H1 (cell line): Measurements from ENCODE around the gene RNF31. TPM values are rescaled to one million over a fixed set of nuclear protein-coding genes. Genes with fewer than 3 reads are reported as not detected.

Experiments
- BCL11A ChIP-seq, 2 experiments: IDR thresholded peaks; one replicate each; pipeline ENCODE4 v1.6.1; 2011; ENCODE audit warnings: low read depth in 2 of 2, low read length in 2 of 2, mild to moderate bottlenecking in 2 of 2
- EGR1 ChIP-seq: IDR thresholded peaks from 2 replicates; pipeline ENCODE4 v1.6.1; 2011; ENCODE audit warnings: low read depth, low read length, borderline replicate concordance
- GTF2F1 ChIP-seq: IDR thresholded peaks from 2 replicates; pipeline ENCODE4 v1.6.1; 2012; ENCODE audit warnings: low read depth, low read length, improper control_type of control experiment, borderline replicate concordance
- PHF8 ChIP-seq: fragments of 200-600 bp; sonication (generic); conservative IDR thresholded peaks from 2 replicates; pipeline ENCODE4 v1.7.1; 2012; ENCODE audit warnings: low read depth, mild to moderate bottlenecking, inconsistent platforms, low read length, moderate library complexity
- TAF7 ChIP-seq: optimal IDR thresholded peaks from 2 replicates; pipeline ENCODE3; 2011; ENCODE audit warnings: low read depth, mild to moderate bottlenecking, inconsistent platforms, low read length, moderate library complexity, borderline replicate concordance
- polyA plus RNA-seq, 7 experiments: library from polyadenylated mRNA; depleted of rRNA in 3 of 7; stranded (reverse) in 5 of 7; unstranded in 2 of 7; fragments of >200 nt in 5 of 7; fragments of 200-250 nt in 2 of 7; gene quantifications; 1 replicate in 5 of 7; 2 replicates in 1 of 7; 4 replicates in 1 of 7; pipeline versions ENCODE4 v1.2.1 to v1.2.3, GENCODE V29; 2011 to 2013; ENCODE audit warnings: missing spikeins in 2 of 7, mixed read lengths in 2 of 7
- total RNA-seq: library from RNA; stranded (reverse); fragmentation: NEBNext Ultra II Directional; extraction: Animal tissue kit (Norgen Biotek cat#: 25700); gene quantifications from 2 replicates; pipeline ENCODE4 v1.2.1, GENCODE V29; 2021

Gene RNF31
- total and polyA plus RNA-seq, 2 of the 8 experiments (the other 6 are each of a cell fraction or from before 2014, with no cell fraction given) = 17.5 to 72.0 TPM

DNA sequence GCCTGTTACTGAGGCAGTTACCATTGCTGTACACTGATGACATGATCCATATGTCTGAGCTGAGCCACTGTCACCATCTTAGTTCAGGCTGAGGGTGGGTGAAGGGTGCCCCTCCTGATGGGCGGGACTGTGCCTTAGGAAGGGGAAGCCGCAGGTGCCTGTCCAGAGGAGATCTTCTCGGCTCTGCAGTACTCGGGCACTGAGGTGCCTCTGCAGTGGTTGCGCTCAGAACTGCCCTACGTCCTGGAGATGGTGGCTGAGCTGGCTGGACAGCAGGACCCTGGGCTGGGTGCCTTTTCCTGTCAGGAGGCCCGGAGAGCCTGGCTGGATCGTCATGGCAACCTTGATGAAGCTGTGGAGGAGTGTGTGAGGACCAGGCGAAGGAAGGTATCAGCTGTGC, 3.7 kb downstream of the RNF31 start (continued):
- no peak for TF ChIP-seq GTF2F1
- TF ChIP-seq EGR1 = no peak
- TF ChIP-seq TAF7 = no peak
- TF ChIP-seq PHF8 = no peak
- no peak for TF ChIP-seq BCL11A (IDR thresholded peaks at IDR 0.05; ENCODE audit: low read depth in 2 of 2, low read length in 2 of 2)
